ENCODE data around the gene CYP2R1.

Gene CYP2R1

GRCh38 chr11:14924318-14924717, 32.3 kb upstream of the CYP2R1 start:
- DNase-seq (ENCODE audit: low read depth) = no peak
- TF ChIP-seq CTCF (IDR thresholded peaks at IDR 0.05; ENCODE audit: low read length, missing control alignments) = no peak

GRCh38 chr11:14916403-14916802, 24.4 kb upstream of the CYP2R1 start:
- no peak overlapping the region for H3K4me3 ChIP-seq (replicated peaks; ENCODE audit: low read depth, low read length)
- DNase-seq (ENCODE audit: low read depth) = no peak
- no peak for TF ChIP-seq CTCF (IDR thresholded peaks at IDR 0.05; ENCODE audit: low read length, missing control alignments)

More at GRCh38 chr11:14924318-14924717, 32.3 kb upstream of the CYP2R1 start:
- H3K4me3 ChIP-seq (replicated peaks; ENCODE audit: low read depth, low read length) = no peak overlapping the region

- no peak overlapping the region for H3K4me3 ChIP-seq (replicated peaks; ENCODE audit: low read depth, low read length)
- DNase-seq (ENCODE audit: low read depth) = no peak
- no peak for TF ChIP-seq CTCF (IDR thresholded peaks at IDR 0.05; ENCODE audit: low read length, missing control alignments)
These were observed 22.5 kb upstream of the CYP2R1 start for GRCh38 chr11:14914536-14914935.

- no peak overlapping the region for H3K4me3 ChIP-seq (replicated peaks; ENCODE audit: low read depth, low read length)
- DNase-seq (ENCODE audit: low read depth) = peak; percentile 62
- peak; percentile 68 for TF ChIP-seq CTCF (IDR thresholded peaks at IDR 0.05; ENCODE audit: low read length, missing control alignments)
These were observed 16.3 kb upstream of the CYP2R1 start for GRCh38 chr11:14908214-14908880.

GRCh38 chr11:14907411-14908213, 15.6 kb upstream of the CYP2R1 start:
- DNase-seq (ENCODE audit: low read depth) = peak; percentile 64
- no peak overlapping the region for H3K4me3 ChIP-seq (replicated peaks; ENCODE audit: low read depth, low read length)
- TF ChIP-seq CTCF (IDR thresholded peaks at IDR 0.05; ENCODE audit: low read length, missing control alignments) = peak; percentile 76

GRCh38 chr11:14906993-14907392, 15.0 kb upstream of the CYP2R1 start:
- no peak for DNase-seq (ENCODE audit: low read depth)
- TF ChIP-seq CTCF (IDR thresholded peaks at IDR 0.05; ENCODE audit: low read length, missing control alignments) = no peak
- H3K4me3 ChIP-seq (replicated peaks; ENCODE audit: low read depth, low read length) = no peak overlapping the region

Measured in fibroblast of pulmonary artery (primary cell).